ENCODE data around the gene CDH18. TPM values are rescaled to one million over a fixed set of nuclear protein-coding genes. Genes with fewer than 3 reads are reported as not detected.

The CDH18 gene
- total RNA-seq, 4 donors from 2014 or later: 0.76 to 0.99 TPM; not detected in 2

- Histone ChIP-seq H3K36me3 (no peaks in the 10 kb centered on the region), H3K27me3 (no peaks in the 10 kb centered on the region), H3K9me3 (no peaks in the 10 kb centered on the region), H3K4me3 (no peak overlapping the region), H3K27ac (no peak overlapping the region), H3K4me1 (no peaks in the 10 kb centered on the region)
- no peak for TF ChIP-seq POLR2A (IDR thresholded peaks at IDR 0.05)
- TF ChIP-seq CTCF (IDR thresholded peaks at IDR 0.05): no peak
- no peak for TF ChIP-seq EP300 (IDR thresholded peaks at IDR 0.05)
- TF ChIP-seq POLR2AphosphoS5 (IDR thresholded peaks at IDR 0.05): no peak
- WGBS: 86% methylated on average over 1 of the region's 1 CpG
- no peak for DNase-seq (ENCODE audit: low spot score in 2 of 2)
These were observed 433.5 kb downstream of the CDH18 start for GRCh38 chr5:19554524-19554923.

- WGBS: 22% methylated on average over 3 of the region's 3 CpGs
- no peaks in the 10 kb centered on the region for H3K27me3 ChIP-seq
- H3K4me1 ChIP-seq: no peaks in the 10 kb centered on the region
- no peaks in the 10 kb centered on the region for H3K9me3 ChIP-seq
- H3K36me3 ChIP-seq: no peaks in the 10 kb centered on the region
- H3K4me3 ChIP-seq: no peak overlapping the region
- no peak overlapping the region for H3K27ac ChIP-seq
- no peak for TF ChIP-seq POLR2AphosphoS5 (IDR thresholded peaks at IDR 0.05)
- TF ChIP-seq CTCF (IDR thresholded peaks at IDR 0.05): no peak
- DNase-seq (ENCODE audit: low spot score in 2 of 2): no peak
These were observed 440.4 kb downstream of the CDH18 start for GRCh38 chr5:19547640-19548039.

GRCh38 chr5:19546521-19546920 is 441.5 kb downstream of the CDH18 start:
- Histone ChIP-seq H3K4me1 (no peaks in the 10 kb centered on the region), H3K27me3 (no peaks in the 10 kb centered on the region), H3K9me3 (no peaks in the 10 kb centered on the region), H3K4me3 (no peak overlapping the region), H3K36me3 (no peaks in the 10 kb centered on the region), H3K27ac (no peak overlapping the region)
- TF ChIP-seq POLR2A (IDR thresholded peaks at IDR 0.05) (no peak), CTCF (IDR thresholded peaks at IDR 0.05) (no peak), EP300 (IDR thresholded peaks at IDR 0.05) (no peak), POLR2AphosphoS5 (IDR thresholded peaks at IDR 0.05) (no peak)
- 49% methylated on average over 1 of the region's 1 CpG for WGBS
- DNase-seq (ENCODE audit: low spot score in 2 of 2): no peak

GRCh38 chr5:19538607-19539006 is 449.4 kb downstream of the CDH18 start:
- no peak overlapping the region for H3K27ac ChIP-seq
- TF ChIP-seq CTCF (IDR thresholded peaks at IDR 0.05) (no peak), POLR2AphosphoS5 (IDR thresholded peaks at IDR 0.05) (no peak), POLR2A (IDR thresholded peaks at IDR 0.05) (no peak), EP300 (IDR thresholded peaks at IDR 0.05) (no peak)
- no peaks in the 10 kb centered on the region for H3K9me3 ChIP-seq
- no peaks in the 10 kb centered on the region for H3K36me3 ChIP-seq
- DNase-seq (ENCODE audit: low spot score in 2 of 2): no peak
- no peaks in the 10 kb centered on the region for H3K4me1 ChIP-seq
- 87% methylated on average over 2 of the region's 2 CpGs for WGBS
- H3K27me3 ChIP-seq: no peaks in the 10 kb centered on the region
- H3K4me3 ChIP-seq: no peak overlapping the region

GRCh38 chr5:19536387-19536786 is 451.6 kb downstream of the CDH18 start:
- no peak overlapping the region for H3K4me3 ChIP-seq
- H3K27ac ChIP-seq: no peak overlapping the region
- peaks cover 6% of the 10 kb centered on the region for H3K4me1 ChIP-seq
- no peaks in the 10 kb centered on the region for H3K27me3 ChIP-seq
- DNase-seq (ENCODE audit: low spot score in 2 of 2): no peak
- no peaks in the 10 kb centered on the region for H3K36me3 ChIP-seq
- H3K9me3 ChIP-seq: no peaks in the 10 kb centered on the region
- 69% methylated on average over 4 of the region's 4 CpGs for WGBS
- no peak for TF ChIP-seq POLR2AphosphoS5 (IDR thresholded peaks at IDR 0.05)
- TF ChIP-seq POLR2A (IDR thresholded peaks at IDR 0.05): no peak
- no peak for TF ChIP-seq CTCF (IDR thresholded peaks at IDR 0.05)
- no peak for TF ChIP-seq EP300 (IDR thresholded peaks at IDR 0.05)
